Coronary artery (tissue), 2 donors: Measurements from ENCODE around the gene XYLT2.

Source experiments
- DNase-seq: peaks from one replicate; pipeline ENCODE4 v3.0.0-alpha.2; 2017; ENCODE audit warnings: low spot score
- H3K27ac ChIP-seq, 2 donors: fragments of 200-600 bp; sonication (generic); one replicate each; pipeline ENCODE4 v1.5.1; 2016 to 2019
- H3K4me3 ChIP-seq: fragments of 200-600 bp; sonication (generic); 2 replicates; pipeline ENCODE4 v1.5.1; 2016; ENCODE audit warnings: mild to moderate bottlenecking, moderate library complexity
- TF ChIP-seq, protein P1 (sequence below): fragments of 200-600 bp; sonication (generic); IDR thresholded peaks from one replicate; pipeline ENCODE4 v1.5.1; 2019; ENCODE audit warnings: antibody characterized with exemption

The XYLT2 gene

DNA sequence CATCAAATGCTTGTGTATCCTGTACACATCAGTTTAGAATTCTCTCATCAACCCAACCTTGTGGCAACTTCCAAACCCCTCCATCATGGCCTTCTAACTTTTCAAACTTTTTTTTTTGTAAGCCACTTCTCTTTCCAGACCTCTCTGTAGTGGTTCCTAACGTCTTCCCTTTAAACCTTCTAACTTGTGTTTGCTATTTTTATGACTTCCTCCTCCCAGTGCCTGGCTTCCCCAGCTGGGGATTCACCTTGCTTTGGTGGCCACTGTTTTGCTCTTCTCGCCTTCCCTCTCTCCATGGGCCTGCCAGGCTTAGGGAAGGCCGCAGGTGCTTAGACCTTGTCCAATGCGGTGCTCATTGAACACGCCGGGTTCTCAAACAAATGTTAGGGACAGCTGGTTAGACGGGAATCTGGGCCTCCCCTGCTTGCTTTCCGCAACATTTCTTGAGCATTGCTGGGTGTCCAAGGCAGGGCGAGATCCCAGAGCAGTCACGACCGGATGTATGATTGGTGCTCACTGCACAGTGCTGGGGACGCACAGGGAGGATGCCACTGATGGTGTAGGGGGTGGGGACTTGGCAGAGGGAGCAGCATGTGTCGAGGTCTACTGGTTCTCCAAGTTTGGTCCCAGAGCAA, 1.1 kb upstream of the XYLT2 start:
- H3K4me3 ChIP-seq, result no peak overlapping the region
- no peak for DNase-seq
- no peak overlapping the region for H3K27ac ChIP-seq
- TF ChIP-seq, protein P1, sequence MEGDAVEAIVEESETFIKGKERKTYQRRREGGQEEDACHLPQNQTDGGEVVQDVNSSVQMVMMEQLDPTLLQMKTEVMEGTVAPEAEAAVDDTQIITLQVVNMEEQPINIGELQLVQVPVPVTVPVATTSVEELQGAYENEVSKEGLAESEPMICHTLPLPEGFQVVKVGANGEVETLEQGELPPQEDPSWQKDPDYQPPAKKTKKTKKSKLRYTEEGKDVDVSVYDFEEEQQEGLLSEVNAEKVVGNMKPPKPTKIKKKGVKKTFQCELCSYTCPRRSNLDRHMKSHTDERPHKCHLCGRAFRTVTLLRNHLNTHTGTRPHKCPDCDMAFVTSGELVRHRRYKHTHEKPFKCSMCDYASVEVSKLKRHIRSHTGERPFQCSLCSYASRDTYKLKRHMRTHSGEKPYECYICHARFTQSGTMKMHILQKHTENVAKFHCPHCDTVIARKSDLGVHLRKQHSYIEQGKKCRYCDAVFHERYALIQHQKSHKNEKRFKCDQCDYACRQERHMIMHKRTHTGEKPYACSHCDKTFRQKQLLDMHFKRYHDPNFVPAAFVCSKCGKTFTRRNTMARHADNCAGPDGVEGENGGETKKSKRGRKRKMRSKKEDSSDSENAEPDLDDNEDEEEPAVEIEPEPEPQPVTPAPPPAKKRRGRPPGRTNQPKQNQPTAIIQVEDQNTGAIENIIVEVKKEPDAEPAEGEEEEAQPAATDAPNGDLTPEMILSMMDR, result no peak

DNA sequence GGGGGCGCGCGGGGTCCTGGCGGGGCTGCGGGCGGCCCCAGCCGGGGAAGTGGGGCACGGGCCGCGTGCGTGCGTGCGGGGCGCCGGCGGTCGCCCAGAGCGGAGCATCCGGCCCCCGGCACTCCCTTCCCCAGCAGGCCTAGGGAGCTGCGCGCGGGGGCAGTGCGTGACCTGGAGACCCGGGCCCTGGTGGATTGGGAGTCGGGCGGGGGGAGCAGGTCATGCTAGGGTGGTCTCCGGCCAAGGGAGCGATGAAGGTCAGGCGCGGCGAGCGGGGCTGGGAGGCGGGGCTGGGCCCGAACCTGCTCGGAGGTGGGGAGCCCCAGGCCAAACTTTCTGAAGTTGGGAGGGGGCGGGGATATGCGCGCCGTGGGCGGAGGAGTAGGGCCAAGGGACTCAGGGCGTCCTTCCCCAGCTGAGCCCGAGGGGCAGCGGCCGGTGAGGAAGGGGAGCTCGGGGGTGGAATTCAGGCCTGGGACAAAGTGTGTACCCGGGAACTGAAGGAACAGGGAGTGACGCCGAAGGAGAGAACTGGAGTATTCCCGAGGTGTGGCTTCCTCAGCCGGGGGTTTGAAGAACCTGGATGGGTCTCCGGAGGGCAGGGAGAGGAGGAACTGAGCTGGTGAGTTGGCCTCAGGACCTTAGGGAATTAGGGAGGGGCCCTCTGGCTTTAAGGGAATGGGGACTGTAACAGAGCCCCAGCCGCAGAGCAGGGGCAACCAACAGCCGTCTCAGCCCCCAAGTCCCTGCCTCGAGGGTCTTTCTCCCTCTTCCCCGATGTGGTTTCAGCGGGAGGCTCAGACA, 589 bp downstream of the XYLT2 start:
- no peak for DNase-seq
- H3K27ac ChIP-seq, result peak overlapping the region; percentile 28 to 79
- TF ChIP-seq, protein P1, result no peak

DNA sequence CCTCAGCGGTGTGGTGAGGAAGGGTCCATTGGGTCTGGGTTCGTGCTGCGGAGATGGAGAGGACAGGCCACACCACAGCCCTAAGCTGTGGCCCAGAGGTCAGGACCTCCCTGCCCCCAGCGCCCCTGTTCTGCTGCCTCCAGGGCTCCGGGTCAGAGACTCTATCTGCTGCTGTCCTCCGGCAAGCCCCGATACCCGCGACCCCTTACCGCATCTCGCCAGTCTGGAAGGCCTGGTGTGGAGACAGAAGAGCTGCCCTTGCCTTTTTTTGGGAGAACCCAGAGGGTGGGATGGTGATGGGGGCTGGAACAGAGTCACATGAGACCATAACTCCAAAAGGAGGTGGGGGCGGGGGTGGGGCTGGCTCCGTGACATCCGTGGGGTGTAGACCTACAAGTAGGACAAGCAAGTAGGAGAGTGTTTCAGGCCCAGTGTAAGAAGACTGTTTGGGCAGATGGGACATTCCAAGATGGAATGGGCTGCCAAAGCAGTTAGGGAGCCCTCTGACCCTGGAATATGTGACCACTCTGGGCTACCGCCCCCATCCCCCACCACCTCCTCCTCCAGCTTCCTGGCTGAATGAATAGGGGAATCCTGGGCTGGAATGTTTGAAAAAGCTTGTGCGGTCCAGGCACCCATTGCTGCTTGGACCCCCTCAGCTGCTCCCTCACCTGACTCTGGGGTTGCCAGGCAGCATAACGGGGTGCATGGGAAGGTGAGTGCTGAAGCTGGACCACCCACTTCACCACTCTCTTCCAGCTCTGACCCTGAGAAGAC, 1.4 kb downstream of the XYLT2 start:
- Histone ChIP-seq H3K27ac (peak overlapping the region in 1 of 2 donors; percentile 28), H3K4me3 (peak overlapping the region; percentile 99)
- TF ChIP-seq, protein P1, result no peak
- DNase-seq, result no peak

More for the DNA sequence above, 589 bp downstream of the XYLT2 start:
- peak overlapping the region; percentile 99 for H3K4me3 ChIP-seq

DNA sequence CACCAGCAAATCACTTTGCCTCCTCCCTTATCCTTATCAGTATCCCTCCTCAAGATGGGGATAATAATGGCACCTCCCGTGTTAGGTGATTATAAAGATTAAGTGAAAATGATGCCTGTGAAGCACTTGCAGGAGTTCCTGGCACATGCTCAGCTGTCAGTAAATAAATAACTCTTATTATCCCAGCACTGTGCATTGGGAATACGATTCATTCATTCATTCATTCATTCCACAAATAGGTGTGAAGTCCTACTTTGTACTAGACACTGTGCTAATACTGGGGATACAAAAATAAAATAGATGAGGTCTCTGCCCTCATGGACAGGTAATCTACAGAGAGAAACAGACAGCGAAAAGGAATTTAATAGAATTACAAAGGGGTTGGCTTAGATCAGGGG, 2.0 kb downstream of the XYLT2 start:
- Histone ChIP-seq H3K27ac (no peak overlapping the region), H3K4me3 (no peak overlapping the region)
- TF ChIP-seq, protein P1, result no peak
- no peak for DNase-seq

DNA sequence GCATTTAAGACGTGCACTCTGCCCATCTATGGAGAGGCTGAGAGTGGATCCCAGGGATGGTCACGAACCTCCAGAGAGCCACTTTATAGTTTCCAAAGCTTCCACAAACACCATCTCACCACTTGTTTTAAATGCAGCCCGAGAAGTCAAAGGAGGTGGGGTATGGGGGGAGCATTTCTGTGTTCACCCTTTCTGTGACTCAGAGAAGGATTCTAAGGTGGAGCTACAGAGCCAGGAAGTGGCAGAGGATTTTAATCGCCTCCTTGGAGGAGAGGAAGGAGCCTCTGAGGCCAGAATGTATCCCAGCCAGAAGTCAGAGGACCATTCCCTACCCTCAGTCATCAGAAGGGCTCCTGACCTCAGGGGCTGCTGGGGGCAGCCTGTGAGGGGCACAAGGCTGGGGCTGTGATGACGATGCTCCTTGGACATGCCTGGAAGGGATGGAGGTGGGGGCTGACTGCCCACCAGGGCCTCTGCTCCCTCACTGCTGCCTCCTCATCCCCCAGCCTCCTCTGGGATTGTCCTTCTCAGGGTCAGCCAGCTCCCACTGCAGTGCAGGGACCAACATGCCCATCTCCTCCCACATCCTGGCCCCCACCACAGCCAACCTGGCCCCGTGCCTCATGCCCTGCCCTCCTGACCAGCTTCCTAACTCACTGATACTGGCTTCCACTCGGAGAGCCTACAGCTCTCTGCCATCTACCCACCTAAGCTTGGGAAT, 2.8 kb downstream of the XYLT2 start:
- H3K27ac ChIP-seq, result peak overlapping the region in 1 of 2 donors; percentile 10
- H3K4me3 ChIP-seq, result no peak overlapping the region
- TF ChIP-seq, protein P1, result no peak
- DNase-seq, result no peak

DNA sequence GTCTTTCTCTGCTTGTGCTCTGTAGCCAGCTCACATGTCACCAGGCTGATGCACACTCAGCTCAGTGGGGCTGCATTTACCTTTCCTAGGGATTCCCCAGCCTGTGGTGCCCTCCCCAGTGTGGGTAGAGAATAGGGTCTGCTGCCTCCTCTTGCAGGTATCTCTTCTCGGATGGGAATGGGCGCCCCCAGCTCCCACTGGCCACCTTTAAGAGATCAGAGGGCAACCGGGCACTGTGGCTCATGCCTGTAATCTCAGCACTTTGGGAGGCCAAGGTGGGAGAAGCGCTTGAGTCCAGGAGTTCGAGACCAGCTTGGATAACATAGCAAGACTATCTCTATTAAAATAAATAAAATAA, 3.3 kb downstream of the XYLT2 start:
- TF ChIP-seq, protein P1, result no peak
- no peak for DNase-seq
- H3K4me3 ChIP-seq, result no peak overlapping the region
- no peak overlapping the region for H3K27ac ChIP-seq
